ENCODE data around the gene ETFRF1.

DNA sequence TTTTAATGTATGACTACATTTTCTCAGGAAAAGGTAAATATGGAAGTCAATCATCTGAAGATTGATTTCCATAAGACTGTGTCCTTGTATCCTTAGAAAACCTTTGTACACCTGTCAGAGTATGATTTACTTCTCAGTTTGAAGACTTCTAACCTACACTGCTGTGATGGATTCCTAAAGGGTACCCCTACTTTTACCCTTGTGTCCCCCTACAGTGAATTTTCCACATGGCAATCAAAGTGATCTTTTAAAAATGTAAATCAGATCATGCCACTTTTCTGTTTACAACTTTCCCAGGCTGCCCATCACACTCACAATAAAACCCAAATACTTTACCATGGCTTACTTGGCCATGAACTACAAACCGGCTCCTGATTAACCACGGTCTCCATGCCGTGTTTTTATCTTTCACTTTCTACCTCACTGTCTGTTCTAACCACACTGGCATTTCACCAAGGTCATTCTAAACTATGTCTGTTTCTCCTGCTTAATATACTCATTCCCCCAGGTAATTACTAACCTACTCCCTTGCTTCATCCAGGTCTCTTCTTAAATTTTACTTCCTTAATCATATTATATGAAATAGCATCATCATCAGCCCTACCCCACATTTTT lies 8.1 kb upstream of the ETFRF1 start:
- TF ChIP-seq EZH2 (IDR thresholded peaks at IDR 0.05; ENCODE audit: insufficient read depth, poor library complexity, severe bottlenecking) = no peak
- TF ChIP-seq EZH2phosphoT487 (IDR thresholded peaks at IDR 0.05; ENCODE audit: insufficient read depth, low read depth) = no peak

Data from GM23248 (cell line).